Right lobe of liver (tissue), 4 donors: Measurements from ENCODE around the gene CRKL.

Experiments used
- CTCF ChIP-seq, 4 donors: fragments of 200-600 bp in 3 of 4; fragments of 450-650 bp in 1 of 4; IDR thresholded peaks; one replicate each; pipeline versions ENCODE4 v1.5.1 to v1.8.0; 2016 to 2022; ENCODE audit warnings: antibody characterized with exemption in 4 of 4, mild to moderate bottlenecking in 2 of 4
- POLR2A ChIP-seq: fragments of 450-650 bp; IDR thresholded peaks from one replicate; pipeline ENCODE4 v1.6.1; 2017; ENCODE audit warnings: antibody characterized with exemption, mild to moderate bottlenecking
- donor health status: DM: no; HTN: no; CAD: no.
- donor health status: DM: no; HTN: no; CAD: no.
- donor health status: DM: no; HTN: yes; CAD: no.

DNA sequence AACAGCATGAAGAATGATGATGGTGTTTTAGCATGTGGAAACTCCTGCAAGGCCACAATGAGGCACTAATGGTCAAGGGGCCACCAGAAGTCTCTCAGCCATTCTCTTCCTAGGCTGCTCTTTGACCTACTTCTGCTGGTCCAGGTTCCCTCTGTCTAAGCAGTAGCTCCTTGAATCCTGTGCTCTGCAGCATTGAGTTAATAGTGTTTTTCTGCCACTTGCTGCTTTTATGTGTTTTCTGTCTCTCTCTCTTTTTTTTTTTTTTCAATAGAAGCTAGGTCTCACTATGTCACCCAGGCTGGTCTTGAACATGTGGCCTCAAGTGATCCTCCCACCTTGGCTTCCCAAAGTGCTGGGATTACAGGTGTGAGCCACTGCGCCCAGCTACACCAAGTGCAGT is 29.8 kb downstream of the CRKL start:
- no peak for TF ChIP-seq POLR2A
- no peak for TF ChIP-seq CTCF (IDR thresholded peaks at IDR 0.05)
